Astrocyte of the cerebellum (primary cell): Measurements from ENCODE around the gene MTRR.

Source experiments
- DNase-seq: peaks from one replicate; pipeline ENCODE4 v3.0.0-alpha.2; 2011; ENCODE audit warnings: low read depth
- H3K4me3 ChIP-seq: 2 replicates; pipeline ENCODE4 v1.5.1; 2011; ENCODE audit warnings: mild to moderate bottlenecking, low read depth, low read length, moderate library complexity
- CTCF ChIP-seq: IDR thresholded peaks from 2 replicates; pipeline ENCODE4 v1.5.1; 2012; ENCODE audit warnings: low read length, low read depth, moderate library complexity, mild to moderate bottlenecking; ENCODE audit errors: missing control alignments
- in situ Hi-C: cut with HindIII; loops from 2 replicates; pipeline ENCODE4 v1.10.0; 2017; ENCODE audit warnings: low sequenced_read_pairs

MTRR gene

GRCh38 chr5:7882926-7883325 lies 14.0 kb downstream of the MTRR start:
- DNase-seq: no peak
- no peak for TF ChIP-seq CTCF
- in situ Hi-C loops: no loop called here
- H3K4me3 ChIP-seq: no peak overlapping the region

- H3K4me3 ChIP-seq: no peak overlapping the region
- no peak for DNase-seq
- in situ Hi-C loops: no loop called here
- no peak for TF ChIP-seq CTCF
Observed at GRCh38 chr5:7884491-7885267, 15.7 kb downstream of the MTRR start.

GRCh38 chr5:7886849-7887475 lies 18.0 kb downstream of the MTRR start:
- in situ Hi-C loops: no loop called here
- no peak overlapping the region for H3K4me3 ChIP-seq
- peak; percentile 55 for DNase-seq

GRCh38 chr5:7888901-7889300 lies 20.0 kb downstream of the MTRR start:
- no peak for TF ChIP-seq CTCF
- no peak overlapping the region for H3K4me3 ChIP-seq
- in situ Hi-C loops: no loop called here
- DNase-seq: no peak

More at GRCh38 chr5:7886849-7887475, 18.0 kb downstream of the MTRR start:
- TF ChIP-seq CTCF: peak; percentile 30

- DNase-seq: no peak
- no peak overlapping the region for H3K4me3 ChIP-seq
- in situ Hi-C loops: no loop called here
- TF ChIP-seq CTCF: no peak
Observed at GRCh38 chr5:7894439-7894838, 25.5 kb downstream of the MTRR start.

GRCh38 chr5:7894860-7895259 lies 25.9 kb downstream of the MTRR start:
- no peak for DNase-seq
- H3K4me3 ChIP-seq: no peak overlapping the region
- in situ Hi-C loops: no loop called here
- TF ChIP-seq CTCF: no peak
